ENCODE data around the gene RPL41.

GRCh38 chr12:56160894-56161689 is 44.7 kb downstream of the RPL41 start:
- TF ChIP-seq CTCF (IDR thresholded peaks at IDR 0.05) (no peak), POLR2A (IDR thresholded peaks at IDR 0.05) (no peak)

Data from esophagus squamous epithelium (tissue), 4 donors.